SKM-1 (cell line): ENCODE measurements around the gene MAP4K2.

ENCODE experiments used
- DNase-seq: peaks from one replicate; lab custom pipeline; 2025; ENCODE audit not compliant: unreplicated experiment; lab: John Stamatoyannopoulos, UW

Gene MAP4K2

DNA sequence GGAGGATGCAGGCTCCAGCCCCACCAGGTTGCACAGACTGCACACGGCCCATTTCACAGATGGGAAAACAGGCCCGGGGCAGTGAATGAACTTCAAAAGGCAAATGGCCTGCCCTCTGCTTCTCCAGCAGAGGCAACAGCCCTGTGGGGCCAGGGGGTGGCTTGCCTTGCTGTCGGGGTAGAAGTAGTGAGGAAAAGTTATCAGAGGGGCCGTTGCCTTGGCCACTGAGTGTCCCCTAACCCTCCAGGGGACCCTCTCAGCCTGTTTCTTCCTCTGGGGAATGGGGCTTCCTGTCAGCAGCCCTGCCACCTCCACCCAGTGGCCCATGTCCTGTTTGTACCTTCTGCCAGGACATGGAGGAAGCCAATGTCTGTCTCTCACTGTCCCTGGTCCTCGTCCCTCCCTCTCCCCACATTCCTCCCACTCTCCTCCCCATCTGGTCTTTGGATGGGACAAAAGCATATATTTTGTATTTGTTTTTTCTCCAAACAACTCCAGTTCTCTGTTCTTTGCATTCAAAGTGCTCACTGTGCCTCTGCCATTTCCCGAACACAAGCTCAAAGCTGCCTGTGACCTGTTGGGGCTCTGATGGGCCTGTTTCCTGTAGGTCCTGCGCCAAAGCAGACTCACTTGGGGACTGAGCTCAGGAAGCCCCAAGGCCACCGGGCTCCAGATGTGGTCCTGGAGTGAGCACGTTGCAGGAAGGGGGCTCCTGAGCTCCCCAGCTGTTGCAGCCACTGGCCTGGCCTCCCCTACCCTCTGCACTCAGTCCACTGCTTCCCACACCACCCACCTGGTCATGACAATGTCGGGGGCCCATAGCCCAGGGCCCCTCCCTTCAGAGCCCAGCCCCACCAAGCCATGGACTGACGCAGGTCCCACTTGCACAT is 9.5 kb downstream of the MAP4K2 start:
- no peak for DNase-seq

DNA sequence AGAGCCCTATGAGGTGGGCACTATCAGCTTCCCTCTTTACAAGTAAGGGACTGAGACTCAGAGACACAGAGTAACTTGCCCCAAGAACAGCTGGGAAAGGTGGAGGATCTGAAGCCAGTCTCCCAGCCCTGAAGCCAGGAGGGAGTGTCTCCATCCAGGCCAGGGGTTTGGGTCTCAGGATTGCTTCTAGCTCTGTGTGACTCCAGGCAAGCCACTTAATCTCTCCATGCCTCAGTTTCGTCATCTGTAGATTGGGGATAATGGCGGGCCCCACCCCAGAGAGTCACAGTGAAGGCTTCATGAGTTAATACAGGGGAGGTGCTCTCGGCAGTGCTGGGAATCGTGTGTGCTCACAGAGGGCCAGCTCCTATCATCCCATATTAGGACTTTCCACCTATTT is 10.5 kb downstream of the MAP4K2 start:
- no peak for DNase-seq

DNA sequence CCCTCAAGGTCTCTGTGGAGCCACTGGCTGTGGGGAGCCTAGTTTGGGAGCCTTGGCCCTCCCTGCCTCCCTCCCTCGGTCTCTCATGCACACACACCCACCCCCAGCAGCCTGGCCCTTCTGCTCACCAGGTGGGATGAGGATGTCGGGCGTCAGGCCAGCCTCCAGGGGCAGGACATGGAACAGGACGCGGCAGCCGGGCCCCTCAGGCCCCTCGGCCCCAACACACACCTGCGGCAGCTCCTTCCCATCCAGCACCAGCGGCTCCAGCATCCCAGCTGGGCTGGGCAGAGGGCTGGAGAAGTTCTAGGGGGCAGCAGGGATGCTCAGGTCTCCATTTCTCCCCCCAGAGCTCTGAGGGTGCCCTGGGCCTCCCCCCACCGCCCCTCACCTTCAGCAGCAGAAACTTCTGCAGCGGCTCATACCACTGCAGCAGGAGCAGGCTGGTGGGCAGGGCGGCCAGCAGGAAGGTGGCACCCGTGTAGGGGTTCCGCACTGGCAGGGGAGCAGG is 11.2 kb downstream of the MAP4K2 start:
- no peak for DNase-seq

DNA sequence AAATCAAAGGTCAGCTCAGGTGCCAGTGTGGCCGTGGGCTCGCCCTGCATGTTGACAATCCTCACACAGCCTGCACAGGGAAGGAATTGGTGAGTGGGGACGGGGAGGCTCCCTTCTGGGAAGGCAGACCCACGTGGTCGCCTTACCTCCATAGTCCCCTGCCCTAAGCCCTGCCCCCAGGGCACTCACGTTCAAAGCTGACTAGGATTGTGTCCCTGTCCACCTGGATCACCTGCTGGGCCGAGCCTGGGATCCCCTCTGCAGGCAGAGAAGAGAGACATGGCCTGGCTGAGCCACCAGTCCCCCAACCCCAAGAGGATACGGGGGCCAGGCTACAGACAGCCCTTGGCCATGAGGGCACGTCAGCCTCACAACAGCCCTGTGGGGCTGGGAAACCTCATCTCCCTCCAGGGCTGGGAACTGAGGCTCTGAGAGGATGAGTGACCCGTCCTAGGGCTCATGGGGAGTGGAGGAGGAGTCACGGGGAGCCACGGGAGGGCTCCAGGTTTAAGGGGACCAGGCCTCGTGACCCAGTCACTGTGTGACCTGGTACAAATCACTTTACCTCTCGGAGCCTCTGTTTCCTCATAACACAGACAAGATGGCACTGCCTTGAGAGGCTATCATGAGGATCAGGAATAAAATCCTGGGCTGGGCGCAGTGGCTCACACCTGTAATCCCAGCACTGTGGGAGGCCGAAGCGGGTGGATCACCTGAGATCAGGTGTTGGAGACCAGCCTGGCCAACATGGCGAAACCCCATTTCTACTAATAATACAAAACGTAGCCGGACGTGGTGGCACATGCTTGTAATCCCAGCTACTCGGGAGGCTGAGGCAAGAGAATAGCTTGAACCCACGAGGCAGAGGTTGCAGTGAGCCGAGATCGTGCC is 12.6 kb downstream of the MAP4K2 start:
- no peak for DNase-seq

DNA sequence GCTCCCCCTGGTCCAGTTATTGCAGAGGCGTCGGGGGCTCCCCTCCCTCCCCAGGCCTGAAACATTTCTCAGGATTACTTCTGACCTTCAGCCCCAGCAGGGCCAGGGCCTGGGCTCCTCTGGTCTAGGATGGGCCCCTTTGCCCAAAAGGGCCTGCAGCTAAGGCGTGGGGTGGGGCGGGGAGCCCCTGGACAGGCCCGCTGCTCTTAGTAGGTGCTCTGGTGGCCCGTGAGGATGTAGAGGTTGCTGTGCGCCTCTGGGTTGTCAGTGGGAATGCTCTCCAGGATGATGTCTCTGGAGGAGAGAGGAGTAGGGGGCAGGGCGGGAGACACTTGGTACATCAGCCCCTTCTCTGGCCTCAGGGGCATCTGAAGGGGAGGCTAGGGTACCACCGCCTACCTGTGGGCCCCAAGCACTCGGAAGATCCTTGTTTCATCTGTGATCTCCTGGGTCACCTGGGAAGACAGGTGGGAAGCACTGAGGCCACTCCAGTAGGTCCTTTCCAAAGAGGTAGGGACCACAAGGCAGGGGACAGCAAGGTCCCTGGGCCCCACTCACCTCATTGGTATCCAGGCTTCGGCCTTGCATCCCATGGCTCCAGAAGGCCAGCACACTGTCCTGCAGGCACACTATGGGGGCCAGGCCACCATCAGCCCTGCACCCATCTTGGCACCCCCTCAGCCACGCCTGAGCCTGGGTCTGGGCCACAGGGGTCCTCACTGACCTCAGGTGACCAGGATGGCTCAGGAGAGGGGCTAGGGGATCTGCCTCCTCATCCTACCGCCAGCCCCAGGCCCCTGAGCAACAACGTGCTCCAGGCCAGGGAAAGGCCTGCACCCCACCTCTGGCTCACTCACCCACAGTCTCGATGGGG is 13.4 kb downstream of the MAP4K2 start:
- DNase-seq: no peak

DNA sequence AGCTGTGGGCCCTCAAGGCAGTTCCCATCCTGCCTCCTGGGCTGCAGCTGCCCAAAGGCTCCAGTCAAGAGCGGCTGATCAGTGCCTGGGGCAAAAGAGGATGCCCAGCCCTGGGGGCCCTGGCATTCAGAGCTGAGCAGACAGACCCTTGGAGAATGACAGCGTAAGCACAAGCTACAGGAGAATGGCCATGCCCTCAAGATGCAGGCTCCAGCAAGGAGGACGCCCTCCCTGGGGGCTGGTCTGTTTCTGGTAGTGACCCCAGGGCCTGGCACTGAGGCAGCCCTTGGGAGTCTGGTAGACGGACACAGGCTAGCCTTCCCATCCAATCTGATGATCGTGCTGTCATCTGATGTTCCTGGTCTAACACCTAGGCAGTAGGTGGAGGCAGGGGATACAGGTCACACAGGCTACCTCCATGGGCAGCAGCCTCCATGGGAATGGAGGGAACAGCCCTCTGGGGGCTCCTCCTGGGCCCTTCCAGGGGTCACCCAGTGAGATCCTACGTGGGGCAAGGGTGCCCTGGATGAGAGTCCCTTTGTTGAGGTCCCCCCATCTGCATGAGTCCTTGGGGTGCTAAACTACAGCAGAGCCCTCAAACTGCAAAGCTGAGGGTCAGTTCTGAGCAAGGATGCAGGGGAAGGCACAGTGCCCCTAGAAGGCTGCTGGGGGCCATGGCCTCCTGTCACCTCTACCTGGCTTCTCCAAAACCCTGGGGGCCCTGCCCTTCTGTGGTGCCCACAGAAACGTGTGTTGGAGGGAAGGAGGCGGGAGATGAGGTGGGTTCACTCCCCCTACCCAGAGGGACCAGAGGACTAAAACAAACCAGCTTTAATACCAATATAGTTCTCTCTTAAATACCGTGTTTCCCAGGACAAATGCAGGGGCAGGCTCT is 14.4 kb downstream of the MAP4K2 start:
- DNase-seq: no peak

DNA sequence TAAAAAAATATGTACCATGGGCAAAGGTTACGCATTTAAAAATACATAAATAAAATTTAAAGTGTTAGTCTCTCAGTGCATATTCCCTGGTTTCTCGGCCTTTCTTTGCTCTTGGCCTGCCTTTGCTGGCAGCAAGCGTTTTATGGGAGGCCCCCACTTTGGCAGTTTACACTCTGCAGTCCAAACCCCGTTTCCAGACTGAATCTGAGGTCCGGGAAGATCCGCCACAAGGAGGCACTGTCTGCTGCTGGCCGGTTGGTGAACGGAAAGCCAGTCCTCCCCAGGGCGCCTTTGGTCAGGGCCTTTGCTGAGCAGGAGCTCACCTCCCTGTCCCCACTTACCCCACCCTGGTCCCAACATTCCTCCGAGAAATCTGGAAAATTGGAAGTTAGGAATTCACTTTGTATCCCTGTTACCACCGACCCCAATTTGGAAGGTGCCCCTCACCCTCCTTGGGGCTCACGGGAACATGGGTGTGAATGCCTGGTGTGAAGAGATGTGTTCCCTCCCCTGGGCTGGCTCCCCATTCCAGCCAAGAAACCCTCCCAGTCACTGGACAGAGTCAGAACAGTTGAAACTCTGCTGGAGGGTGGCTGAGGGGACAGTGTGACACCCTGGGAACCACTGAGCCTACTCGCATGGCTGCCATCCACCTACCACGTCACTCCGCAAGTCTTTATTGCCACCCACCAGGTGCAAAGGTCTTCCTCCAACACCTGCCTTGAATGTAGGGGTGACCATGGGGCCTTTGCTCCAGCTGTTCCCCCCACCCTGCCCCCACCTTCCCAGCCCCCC is 15.3 kb downstream of the MAP4K2 start:
- DNase-seq: peak; percentile 32

DNA sequence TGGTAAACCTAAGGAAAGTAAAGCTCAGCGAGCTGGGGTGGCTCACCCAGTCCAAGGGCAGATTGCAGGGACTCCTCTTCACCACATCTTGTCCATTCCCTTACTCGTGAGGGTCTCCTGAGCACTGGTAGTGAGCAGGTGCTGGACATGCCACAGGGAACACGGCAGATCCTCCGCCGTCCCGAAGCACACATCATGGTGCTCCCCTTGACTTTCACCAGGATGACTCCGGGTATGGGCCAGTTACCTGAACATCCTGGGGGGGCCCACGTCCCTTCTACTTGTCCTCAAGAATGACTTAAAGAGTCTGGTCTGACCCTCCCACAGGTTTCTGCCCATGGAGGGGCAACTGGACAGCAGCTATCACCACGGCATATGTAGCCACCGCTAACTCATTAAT is 16.7 kb downstream of the MAP4K2 start:
- no peak for DNase-seq

DNA sequence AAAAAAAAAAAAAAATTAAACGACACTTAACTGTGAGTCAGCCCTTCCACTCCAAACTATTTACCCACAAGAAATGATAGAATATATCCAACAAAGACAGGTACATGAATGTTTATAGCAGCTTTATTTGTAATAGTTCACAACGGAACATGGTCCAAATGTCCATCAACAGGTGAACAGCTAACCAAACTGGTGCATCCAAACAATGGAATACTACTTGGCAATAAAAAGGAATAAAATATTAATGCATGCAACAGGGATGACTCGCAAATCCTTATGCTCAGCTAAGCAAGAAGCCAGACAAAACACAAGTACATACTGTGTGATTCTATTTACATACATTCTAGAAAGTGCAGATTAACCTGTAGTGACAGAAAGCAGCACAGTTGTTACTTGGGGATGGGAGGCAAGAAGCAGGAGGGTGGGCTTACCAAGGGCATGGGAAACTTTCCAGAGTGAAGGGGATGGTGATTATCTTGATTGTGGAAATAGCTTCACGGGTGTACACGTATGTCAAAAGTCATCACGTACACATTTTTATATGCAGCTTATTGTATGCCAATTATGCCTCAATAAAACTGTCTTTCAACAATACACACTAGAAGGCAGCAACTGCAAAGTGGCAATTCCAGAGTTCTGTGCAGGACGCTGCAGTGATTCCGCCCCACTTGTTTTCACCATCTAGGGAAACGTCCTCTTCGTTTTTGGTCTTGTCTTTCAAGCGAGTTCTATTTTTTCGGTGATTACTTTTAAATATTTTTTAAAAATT is 18.0 kb downstream of the MAP4K2 start:
- no peak for DNase-seq

DNA sequence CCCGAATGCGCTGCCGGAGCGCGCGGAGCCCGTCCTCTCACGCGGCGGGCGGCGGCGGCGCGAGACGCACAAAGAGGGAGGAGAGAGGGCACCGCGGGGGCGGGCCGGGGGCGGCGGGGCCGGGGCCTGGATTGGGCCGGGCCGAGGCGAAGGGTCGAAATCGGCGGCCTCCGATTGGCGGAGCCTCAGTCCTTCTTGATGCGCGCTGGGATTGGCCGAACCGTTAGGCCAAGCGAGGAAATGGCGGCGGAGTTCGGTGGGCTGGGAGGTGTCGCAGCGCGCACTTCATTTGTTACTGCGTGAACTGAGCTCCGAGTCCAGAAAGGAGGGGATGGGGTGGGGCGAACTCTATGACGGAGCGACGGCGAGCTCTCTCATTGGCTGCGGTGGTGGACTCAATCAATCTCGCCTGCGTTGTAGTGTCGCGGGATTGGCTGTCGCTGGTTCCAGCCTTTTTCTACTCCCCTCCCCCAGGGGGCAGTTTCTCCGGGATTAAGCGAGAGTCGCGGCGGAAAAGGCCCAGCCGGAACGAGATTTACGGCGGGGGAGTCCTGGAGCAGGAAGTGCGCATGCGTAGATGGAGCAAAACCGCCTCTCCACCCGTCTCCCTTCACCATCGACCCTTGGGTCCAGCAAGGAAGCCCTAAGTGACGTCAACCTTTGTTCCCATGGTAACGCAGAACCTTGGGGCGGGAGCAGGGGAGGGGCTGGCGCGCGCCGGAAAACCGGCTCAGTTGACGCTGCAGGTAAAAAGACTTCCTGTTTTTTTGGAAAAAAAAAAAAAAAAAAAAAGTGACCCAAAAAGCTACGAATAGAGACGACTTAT is 24.3 kb downstream of the MAP4K2 start, which contains the start of gene SF1:
SF1 (minus strand) TSS at position 70 of the 826 bp plus-strand sequence. CDS start 150 bp downstream, outside the sequence.
- peak; percentile 100 for DNase-seq

DNA sequence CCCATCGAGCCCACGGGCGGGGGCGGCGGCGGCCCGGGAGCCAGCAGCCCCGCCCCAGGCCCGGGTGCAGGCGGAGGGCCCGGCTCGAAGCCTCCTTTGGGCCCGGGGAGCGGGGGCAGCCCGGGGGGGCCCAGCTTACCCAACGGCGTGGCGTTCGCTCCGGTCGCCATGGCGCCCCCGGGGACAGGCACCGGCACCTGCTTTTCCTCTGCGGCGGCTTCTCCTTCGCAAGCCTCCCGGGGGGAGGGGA is 24.9 kb downstream of the MAP4K2 start:
- no peak for DNase-seq

DNA sequence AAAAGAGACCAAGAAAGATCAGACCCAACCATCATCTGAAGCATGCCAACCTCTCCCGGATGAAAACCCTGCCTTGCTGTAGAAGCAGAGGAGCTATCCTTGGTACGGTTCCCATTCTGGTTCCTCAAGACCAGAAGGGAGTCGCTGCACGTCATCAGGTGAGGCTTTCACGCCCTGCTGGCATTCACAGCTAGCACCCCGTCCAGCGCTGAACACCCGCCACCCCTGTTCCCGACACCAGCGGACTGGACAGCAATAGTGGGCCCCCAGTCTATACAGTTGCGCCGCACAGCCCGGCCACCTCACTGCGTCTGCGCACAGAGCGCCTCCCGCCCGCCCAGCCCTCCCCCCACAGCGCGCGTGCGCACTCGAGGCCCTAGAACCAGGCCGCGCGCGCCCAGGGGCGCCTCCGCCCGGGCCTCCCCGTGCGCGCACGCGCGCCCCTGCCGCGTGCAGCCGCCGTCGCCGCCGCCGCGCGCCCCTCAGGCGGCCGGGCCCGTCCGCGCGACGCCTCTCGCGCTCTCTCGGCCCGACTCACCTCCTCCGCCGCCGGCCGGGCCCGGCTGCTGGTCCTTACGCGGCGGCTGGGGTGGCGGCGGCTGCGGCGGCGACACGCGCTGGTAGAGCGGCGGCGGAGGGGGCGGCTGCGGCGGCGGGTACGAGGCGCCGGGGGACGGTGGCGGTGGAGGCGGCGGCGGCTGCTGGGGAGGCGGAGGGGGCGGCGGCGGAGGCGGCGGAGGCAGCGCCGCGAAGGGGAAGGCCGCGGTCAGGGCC is 25.4 kb downstream of the MAP4K2 start:
- peak; percentile 32 for DNase-seq

DNA sequence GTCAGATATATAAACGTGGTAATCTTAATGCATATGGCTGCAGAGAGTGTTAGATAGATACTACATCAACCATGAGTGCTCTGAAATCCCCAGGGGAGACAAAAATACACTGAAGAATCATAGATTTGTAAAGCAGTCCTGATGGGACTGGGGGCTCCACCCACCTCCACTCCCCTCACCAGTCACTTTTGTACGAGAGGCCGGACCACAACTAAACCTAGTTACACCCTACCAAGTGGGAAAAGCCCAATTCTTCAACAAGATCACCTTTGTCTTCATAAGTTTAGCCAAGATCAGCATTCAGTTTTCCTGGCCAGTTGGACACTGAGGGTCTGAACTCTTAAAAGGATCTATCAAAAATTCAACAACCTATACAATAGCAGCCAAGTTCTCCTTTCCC is 26.1 kb downstream of the MAP4K2 start:
- DNase-seq: no peak

DNA sequence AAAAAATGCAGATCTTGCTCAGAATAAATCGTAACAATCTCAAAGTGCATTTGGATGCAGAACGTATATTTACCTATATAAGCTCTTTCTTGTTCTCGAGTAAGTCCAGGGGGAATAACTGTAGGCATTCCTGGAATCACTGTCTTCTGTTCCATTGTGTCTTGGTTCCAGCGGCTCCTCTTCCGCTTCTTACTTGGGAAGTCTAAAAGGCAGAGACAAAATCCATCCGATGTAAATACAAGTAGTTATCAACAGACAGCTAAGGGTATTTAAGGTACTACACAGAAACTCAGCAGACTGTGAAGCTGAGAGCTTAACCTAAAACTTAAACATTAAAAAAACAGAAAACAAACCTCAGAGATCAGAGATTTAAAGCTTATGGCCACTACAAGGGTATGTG is 26.6 kb downstream of the MAP4K2 start:
- DNase-seq: no peak

DNA sequence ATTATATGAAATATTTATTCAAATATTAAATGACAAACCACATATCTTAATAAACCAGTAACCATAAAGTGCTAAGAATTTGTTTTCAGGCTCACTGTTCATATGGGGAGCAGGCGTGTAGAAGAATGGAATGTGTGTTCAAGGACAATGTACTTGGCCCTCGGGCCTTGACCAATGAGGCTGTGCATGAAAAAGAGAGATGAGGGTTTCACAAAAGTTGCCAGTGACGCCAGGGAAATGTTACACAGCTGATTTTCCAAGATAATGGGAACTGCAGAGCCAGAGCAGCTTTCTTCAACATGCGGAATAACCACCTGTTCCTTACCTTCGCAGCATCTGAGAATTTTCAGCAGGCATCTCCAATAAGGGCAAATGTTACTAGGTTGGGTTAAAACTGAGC is 28.9 kb downstream of the MAP4K2 start:
- DNase-seq: no peak

DNA sequence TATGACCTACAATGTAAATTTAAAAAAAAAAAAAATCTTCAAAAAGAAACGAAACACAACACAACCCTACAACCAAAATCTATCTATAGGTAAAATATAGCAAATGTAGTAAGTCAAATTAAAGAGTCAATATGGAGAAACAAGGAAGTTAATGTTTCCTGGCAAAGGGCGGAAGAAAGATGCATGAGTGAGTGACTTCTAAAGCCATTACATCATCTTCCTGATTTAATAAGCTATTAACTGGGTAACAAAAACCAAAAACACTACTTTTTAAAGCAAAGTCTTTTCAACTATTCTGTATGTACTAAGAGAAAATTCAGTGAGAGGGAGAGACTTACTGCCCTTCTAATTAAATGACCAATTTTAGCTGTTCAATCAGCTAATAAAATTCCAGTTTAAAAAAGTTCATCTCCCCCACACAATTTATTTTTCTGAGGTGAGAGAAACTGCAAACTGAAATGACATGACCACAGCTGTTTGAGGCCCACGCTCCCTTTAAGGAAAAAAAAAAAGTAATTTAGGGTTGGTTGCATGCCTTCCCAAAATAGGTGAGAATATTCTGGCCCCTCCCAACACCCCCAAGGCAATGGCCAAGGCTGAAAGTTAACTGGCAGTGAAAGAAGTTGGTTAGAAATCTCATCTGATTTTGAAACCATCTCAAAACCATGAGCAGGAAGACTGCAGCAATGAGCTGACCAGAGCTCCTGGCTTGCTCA is 30.6 kb downstream of the MAP4K2 start:
- no peak for DNase-seq
